Neuronal stem cell (in vitro differentiated cells): Measurements from ENCODE around the gene PEX16.

Source experiments
- DNase-seq: peaks from one replicate; pipeline ENCODE4 v3.0.0-alpha.2; 2013; ENCODE audit warnings: low spot score
- H2AFZ ChIP-seq: one replicate; pipeline ENCODE4 v1.6.1; 2013; ENCODE audit warnings: mild to moderate bottlenecking, low read length, inconsistent platforms
- H2AK5ac ChIP-seq: 2 replicates; pipeline ENCODE4 v1.6.1; 2013; ENCODE audit warnings: low read depth, mild to moderate bottlenecking, inconsistent platforms, low read length, moderate library complexity, mixed read lengths
- H2BK120ac ChIP-seq: 2 replicates; pipeline ENCODE4 v1.6.1; 2013; ENCODE audit warnings: low read depth, mild to moderate bottlenecking, inconsistent platforms, low read length, moderate library complexity, mixed read lengths
- H2BK12ac ChIP-seq: one replicate; pipeline ENCODE4 v1.6.1; 2013; ENCODE audit warnings: low read length, inconsistent platforms
- H2BK15ac ChIP-seq: 2 replicates; pipeline ENCODE4 v1.6.1; 2013; ENCODE audit warnings: mild to moderate bottlenecking, low read length, inconsistent platforms, mixed read lengths
- H2BK5ac ChIP-seq: one replicate; pipeline ENCODE4 v1.6.1; 2013; ENCODE audit warnings: inconsistent platforms, mild to moderate bottlenecking, low read length, moderate library complexity
- H3K14ac ChIP-seq: one replicate; pipeline ENCODE4 v1.6.1; 2013; ENCODE audit warnings: low read length, inconsistent platforms
- H3K18ac ChIP-seq: 2 replicates; pipeline ENCODE4 v1.6.1; 2013; ENCODE audit warnings: low read length, inconsistent platforms
- H3K23ac ChIP-seq: 2 replicates; pipeline ENCODE4 v1.6.1; 2013; ENCODE audit warnings: low read depth, mild to moderate bottlenecking, mixed read lengths, low read length, inconsistent platforms; ENCODE audit not compliant: poor library complexity
- H3K27ac ChIP-seq: replicated peaks from 3 replicates; pipeline ENCODE4 v1.5.1; 2013; ENCODE audit warnings: low read length, inconsistent platforms
- H3K27me3 ChIP-seq, 3 experiments: 2 replicates each; pipeline ENCODE4 v1.6.1; 2013; ENCODE audit warnings: low read length in 3 of 3, mild to moderate bottlenecking in 2 of 3, inconsistent platforms in 1 of 3, low read depth in 1 of 3, mixed read lengths in 1 of 3, moderate library complexity in 1 of 3; ENCODE audit not compliant: control insufficient read depth in 3 of 3, insufficient read depth in 3 of 3
- H3K36me3 ChIP-seq, 2 donors: replicated peaks in 1 of 2; 2 replicates each; pipeline ENCODE4 v1.6.1; 2013; ENCODE audit warnings: low read length in 2 of 2; ENCODE audit not compliant: control insufficient read depth in 2 of 2, insufficient read depth in 2 of 2
- H3K4ac ChIP-seq: 2 replicates; pipeline ENCODE4 v1.6.1; 2013; ENCODE audit warnings: inconsistent platforms, mild to moderate bottlenecking, low read length, moderate library complexity
- H3K4me1 ChIP-seq, 2 donors: 1 replicate in 1 of 2; 2 replicates in 1 of 2; pipeline ENCODE4 v1.6.1; 2013; ENCODE audit warnings: low read length in 2 of 2, low read depth in 1 of 2; ENCODE audit not compliant: control insufficient read depth in 2 of 2, insufficient read depth in 1 of 2
- H3K4me2 ChIP-seq: one replicate; pipeline ENCODE4 v1.6.1; 2013; ENCODE audit warnings: mild to moderate bottlenecking, low read length, inconsistent platforms; ENCODE audit not compliant: insufficient read depth, poor library complexity, severe bottlenecking
- H3K4me3 ChIP-seq, 2 donors: 2 replicates each; pipeline ENCODE4 v1.5.1; 2013; ENCODE audit warnings: low read length in 2 of 2, mild to moderate bottlenecking in 2 of 2, inconsistent platforms in 1 of 2, moderate library complexity in 1 of 2
- H3K79me1 ChIP-seq: one replicate; pipeline ENCODE4 v1.6.1; 2013; ENCODE audit warnings: low read depth, mild to moderate bottlenecking, inconsistent platforms, low read length, moderate library complexity
- H3K9ac ChIP-seq: one replicate; pipeline ENCODE4 v1.6.1; 2013; ENCODE audit warnings: mild to moderate bottlenecking, low read depth, low read length, inconsistent platforms; ENCODE audit not compliant: poor library complexity
- H3K9me3 ChIP-seq, 2 donors: replicated peaks in 1 of 2; 2 replicates each; pipeline versions ENCODE3 to v1.6.1; 2013; ENCODE audit warnings: low read length in 2 of 2, mild to moderate bottlenecking in 2 of 2, inconsistent platforms in 1 of 2, low read depth in 1 of 2, mixed read lengths in 1 of 2, moderate library complexity in 1 of 2; ENCODE audit not compliant: control insufficient read depth in 2 of 2, insufficient read depth in 1 of 2
- H4K8ac ChIP-seq: one replicate; pipeline ENCODE4 v1.6.1; 2013; ENCODE audit warnings: low read depth, mild to moderate bottlenecking, inconsistent platforms, low read length, moderate library complexity
- H4K91ac ChIP-seq: one replicate; pipeline ENCODE4 v1.6.1; 2013; ENCODE audit warnings: low read length, low read depth, mild to moderate bottlenecking, inconsistent platforms; ENCODE audit not compliant: poor library complexity
- WGBS, 2 donors: extraction: QIAGEN DNeasy Blood & Tissue Kit; methylation state at CpG; one replicate each; pipeline ENCODE4 v1.1.7; 2013; ENCODE audit warnings: missing lambda C conversion rate in 2 of 2, mixed read lengths in 1 of 2; ENCODE audit not compliant: insufficient read length in 2 of 2, insufficient replicate concordance in 1 of 2; ENCODE audit errors: extremely low coverage in 2 of 2; 5-methylcytosine and 5-hydroxymethylcytosine counted together

Gene PEX16

GRCh38 chr11:45937916-45938315 is 20.2 kb upstream of the PEX16 start:
- H2AK5ac ChIP-seq: no peak overlapping the region
- no peak overlapping the region for H2AFZ ChIP-seq
- H3K79me1 ChIP-seq: no peaks in the 10 kb centered on the region
- no peak overlapping the region for H3K4me3 ChIP-seq
- no peak overlapping the region for H3K4me2 ChIP-seq
- no peak overlapping the region for H2BK15ac ChIP-seq
- H3K27me3 ChIP-seq: no peaks in the 10 kb centered on the region
- H2BK12ac ChIP-seq: no peak overlapping the region
- no peak overlapping the region for H3K4ac ChIP-seq
- WGBS, 2 donors: no CpG with 5 or more reads among the region's 10 CpGs
- H3K4me1 ChIP-seq: peaks cover 0 to 3% of the 10 kb centered on the region in 2 donors
- H3K9ac ChIP-seq: no peak overlapping the region
- peaks cover 23 to 73% of the 10 kb centered on the region in 2 donors for H3K36me3 ChIP-seq
- no peak overlapping the region for H3K18ac ChIP-seq
- no peaks in the 10 kb centered on the region for H3K9me3 ChIP-seq
- no peak overlapping the region for H2BK5ac ChIP-seq
- H2BK120ac ChIP-seq: no peak overlapping the region
- no peak overlapping the region for H3K14ac ChIP-seq
- H3K23ac ChIP-seq: no peak overlapping the region
- H3K27ac ChIP-seq: no peak overlapping the region
- DNase-seq: no peak
- H4K91ac ChIP-seq: no peak overlapping the region
- no peak overlapping the region for H4K8ac ChIP-seq

GRCh38 chr11:45936511-45937054 is 18.9 kb upstream of the PEX16 start:
- no peak overlapping the region for H2BK120ac ChIP-seq
- no CpG with 5 or more reads among the region's 4 CpGs for WGBS, 2 donors

GRCh38 chr11:45935349-45936064 is 17.8 kb upstream of the PEX16 start:
- no peak for DNase-seq
- Histone ChIP-seq H3K4ac (no peak overlapping the region), H2BK15ac (no peak overlapping the region), H4K91ac (no peak overlapping the region), H3K9me3 (peaks cover 0 to 2% of the 10 kb centered on the region in 2 donors), H2BK5ac (no peak overlapping the region), H3K79me1 (no peaks in the 10 kb centered on the region), H3K4me3 (no peak overlapping the region), H3K27me3 (no peaks in the 10 kb centered on the region), H3K9ac (no peak overlapping the region), H3K4me1 (peaks cover 0 to 3% of the 10 kb centered on the region in 2 donors), H3K4me2 (no peak overlapping the region), H2AK5ac (no peak overlapping the region), H2BK12ac (no peak overlapping the region), H3K27ac (no peak overlapping the region), H4K8ac (no peak overlapping the region), H3K14ac (no peak overlapping the region), H2AFZ (no peak overlapping the region), H3K18ac (no peak overlapping the region), H3K36me3 (peaks cover 29 to 72% of the 10 kb centered on the region in 2 donors), H3K23ac (no peak overlapping the region), H2BK120ac (no peak overlapping the region)
- no CpG with 5 or more reads among the region's 8 CpGs for WGBS, 2 donors

More at GRCh38 chr11:45936511-45937054, 18.9 kb upstream of the PEX16 start:
- no peak overlapping the region for H2AFZ ChIP-seq
- no peak for DNase-seq
- no peak overlapping the region for H2AK5ac ChIP-seq
- peaks cover 0 to 3% of the 10 kb centered on the region in 2 donors for H3K4me1 ChIP-seq
- H3K9me3 ChIP-seq: peaks cover 0 to 2% of the 10 kb centered on the region in 2 donors
- no peak overlapping the region for H2BK5ac ChIP-seq
- H3K18ac ChIP-seq: no peak overlapping the region
- no peak overlapping the region for H4K91ac ChIP-seq
- H3K79me1 ChIP-seq: no peaks in the 10 kb centered on the region
- H3K14ac ChIP-seq: no peak overlapping the region
- no peak overlapping the region for H3K4me2 ChIP-seq
- no peak overlapping the region for H3K4ac ChIP-seq
- no peaks in the 10 kb centered on the region for H3K27me3 ChIP-seq
- no peak overlapping the region for H3K27ac ChIP-seq
- peaks cover 28 to 74% of the 10 kb centered on the region in 2 donors for H3K36me3 ChIP-seq
- no peak overlapping the region for H3K23ac ChIP-seq
- H2BK15ac ChIP-seq: no peak overlapping the region
- H2BK12ac ChIP-seq: no peak overlapping the region
- H3K9ac ChIP-seq: no peak overlapping the region
- no peak overlapping the region for H3K4me3 ChIP-seq
- H4K8ac ChIP-seq: no peak overlapping the region

GRCh38 chr11:45934580-45935318 is 17.1 kb upstream of the PEX16 start:
- H2BK12ac ChIP-seq: no peak overlapping the region
- no peak overlapping the region for H3K14ac ChIP-seq
- H4K8ac ChIP-seq: no peak overlapping the region
- peaks cover 30 to 70% of the 10 kb centered on the region in 2 donors for H3K36me3 ChIP-seq
- no peak overlapping the region for H3K18ac ChIP-seq
- peaks cover 0 to 3% of the 10 kb centered on the region in 2 donors for H3K4me1 ChIP-seq
- WGBS, 2 donors: no CpG with 5 or more reads among the region's 12 CpGs
- H3K4me2 ChIP-seq: no peak overlapping the region
- no peak overlapping the region for H3K9ac ChIP-seq
- H3K4me3 ChIP-seq: no peak overlapping the region
- no peaks in the 10 kb centered on the region for H3K27me3 ChIP-seq
- no peak overlapping the region for H2AFZ ChIP-seq
- H2BK15ac ChIP-seq: no peak overlapping the region
- H2BK5ac ChIP-seq: no peak overlapping the region
- H2BK120ac ChIP-seq: no peak overlapping the region
- H4K91ac ChIP-seq: no peak overlapping the region
- H3K4ac ChIP-seq: no peak overlapping the region
- no peaks in the 10 kb centered on the region for H3K79me1 ChIP-seq
- peaks cover 0 to 2% of the 10 kb centered on the region in 2 donors for H3K9me3 ChIP-seq
- no peak for DNase-seq
- H3K27ac ChIP-seq: no peak overlapping the region
- no peak overlapping the region for H3K23ac ChIP-seq
- H2AK5ac ChIP-seq: no peak overlapping the region
